Breast epithelium (tissue), 3 donors: ENCODE data around the gene FOXA1.

Experiments used
- POLR2A ChIP-seq: fragments of 450-650 bp; IDR thresholded peaks from one replicate; pipeline ENCODE4 v1.6.1; 2016; ENCODE audit warnings: antibody characterized with exemption, mild to moderate bottlenecking, moderate library complexity
- TF ChIP-seq, protein P1 (sequence below), 3 donors: fragments of 450-650 bp; IDR thresholded peaks; one replicate each; pipeline ENCODE4 v1.5.1; 2016 to 2017; ENCODE audit warnings: antibody characterized with exemption in 3 of 3, mild to moderate bottlenecking in 3 of 3, moderate library complexity in 3 of 3

GRCh38 chr14:37593511-37594237 lies 1.4 kb downstream of the FOXA1 start:
- TF ChIP-seq, protein P1, sequence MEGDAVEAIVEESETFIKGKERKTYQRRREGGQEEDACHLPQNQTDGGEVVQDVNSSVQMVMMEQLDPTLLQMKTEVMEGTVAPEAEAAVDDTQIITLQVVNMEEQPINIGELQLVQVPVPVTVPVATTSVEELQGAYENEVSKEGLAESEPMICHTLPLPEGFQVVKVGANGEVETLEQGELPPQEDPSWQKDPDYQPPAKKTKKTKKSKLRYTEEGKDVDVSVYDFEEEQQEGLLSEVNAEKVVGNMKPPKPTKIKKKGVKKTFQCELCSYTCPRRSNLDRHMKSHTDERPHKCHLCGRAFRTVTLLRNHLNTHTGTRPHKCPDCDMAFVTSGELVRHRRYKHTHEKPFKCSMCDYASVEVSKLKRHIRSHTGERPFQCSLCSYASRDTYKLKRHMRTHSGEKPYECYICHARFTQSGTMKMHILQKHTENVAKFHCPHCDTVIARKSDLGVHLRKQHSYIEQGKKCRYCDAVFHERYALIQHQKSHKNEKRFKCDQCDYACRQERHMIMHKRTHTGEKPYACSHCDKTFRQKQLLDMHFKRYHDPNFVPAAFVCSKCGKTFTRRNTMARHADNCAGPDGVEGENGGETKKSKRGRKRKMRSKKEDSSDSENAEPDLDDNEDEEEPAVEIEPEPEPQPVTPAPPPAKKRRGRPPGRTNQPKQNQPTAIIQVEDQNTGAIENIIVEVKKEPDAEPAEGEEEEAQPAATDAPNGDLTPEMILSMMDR (IDR thresholded peaks at IDR 0.05): no peak
- no peak for TF ChIP-seq POLR2A
